H9 (cell line): ENCODE measurements around the gene RAP1GAP2. TPM values are rescaled to one million over a fixed set of nuclear protein-coding genes. Genes with fewer than 3 reads are reported as not detected.

Experiments used
- DNase-seq: peaks from one replicate; pipeline ENCODE4 v3.0.0-alpha.2; 2017
- H2AFZ ChIP-seq: one replicate; pipeline ENCODE4 v1.6.1; 2013; ENCODE audit warnings: mild to moderate bottlenecking, low read length, control low read depth, moderate library complexity
- H2AK5ac ChIP-seq: 2 replicates; pipeline ENCODE4 v1.6.1; 2013; ENCODE audit warnings: low read length, control low read depth, mixed read lengths; ENCODE audit not compliant: insufficient read length
- H2BK120ac ChIP-seq: one replicate; pipeline ENCODE4 v1.6.1; 2013; ENCODE audit warnings: low read depth, mild to moderate bottlenecking, low read length, control low read depth, inconsistent platforms; ENCODE audit not compliant: poor library complexity, severe bottlenecking
- H2BK12ac ChIP-seq: 2 replicates; pipeline ENCODE4 v1.6.1; 2013; ENCODE audit warnings: low read length, control low read depth, mixed read lengths, low read depth; ENCODE audit not compliant: insufficient read length
- H2BK15ac ChIP-seq: 2 replicates; pipeline ENCODE4 v1.6.1; 2013; ENCODE audit warnings: low read depth, low read length, control low read depth
- H2BK20ac ChIP-seq: one replicate; pipeline ENCODE4 v1.6.1; 2013; ENCODE audit warnings: low read depth, mild to moderate bottlenecking, low read length, control low read depth, inconsistent platforms; ENCODE audit not compliant: poor library complexity, severe bottlenecking
- H2BK5ac ChIP-seq: 2 replicates; pipeline ENCODE4 v1.6.1; 2013; ENCODE audit warnings: low read length, control low read depth, mixed read lengths; ENCODE audit not compliant: insufficient read length
- H3K14ac ChIP-seq: 2 replicates; pipeline ENCODE4 v1.6.1; 2013; ENCODE audit warnings: low read length, control low read depth; ENCODE audit not compliant: insufficient read depth
- H3K18ac ChIP-seq: 2 replicates; pipeline ENCODE4 v1.6.1; 2013; ENCODE audit warnings: low read depth, mild to moderate bottlenecking, mixed read lengths, low read length, control low read depth; ENCODE audit not compliant: insufficient read length
- H3K23ac ChIP-seq: 2 replicates; pipeline ENCODE4 v1.6.1; 2013; ENCODE audit warnings: low read length, control low read depth, mixed read lengths, low read depth; ENCODE audit not compliant: insufficient read length
- H3K23me2 ChIP-seq: 2 replicates; pipeline ENCODE4 v1.6.1; 2013; ENCODE audit warnings: low read depth, mild to moderate bottlenecking, mixed read lengths, low read length, control low read depth; ENCODE audit not compliant: insufficient read length, poor library complexity, severe bottlenecking
- H3K27ac ChIP-seq: 2 replicates; pipeline ENCODE4 v1.5.1; 2013; ENCODE audit warnings: low read length, control low read depth, mixed read lengths, low read depth; ENCODE audit not compliant: insufficient read length
- H3K27me3 ChIP-seq: 2 replicates; pipeline ENCODE4 v1.6.1; 2013; ENCODE audit warnings: low read length, control low read depth, inconsistent platforms; ENCODE audit not compliant: insufficient read depth
- H3K4ac ChIP-seq: 2 replicates; pipeline ENCODE4 v1.6.1; 2013; ENCODE audit warnings: low read depth, mild to moderate bottlenecking, control low read depth, inconsistent platforms, low read length, moderate library complexity
- H3K4me1 ChIP-seq: 2 replicates; pipeline ENCODE4 v1.6.1; 2013; ENCODE audit warnings: low read length, control low read depth, inconsistent platforms; ENCODE audit not compliant: insufficient read depth
- H3K4me2 ChIP-seq: 2 replicates; pipeline ENCODE4 v1.6.1; 2013; ENCODE audit warnings: low read length, control low read depth, mixed read lengths; ENCODE audit not compliant: insufficient read length, insufficient read depth
- H3K56ac ChIP-seq: 2 replicates; pipeline ENCODE4 v1.6.1; 2013; ENCODE audit warnings: low read depth, mild to moderate bottlenecking, mixed read lengths, low read length, control low read depth; ENCODE audit not compliant: insufficient read length
- H3K79me1 ChIP-seq: 2 replicates; pipeline ENCODE4 v1.6.1; 2013; ENCODE audit warnings: low read depth, mild to moderate bottlenecking, moderate library complexity, low read length, control low read depth, inconsistent platforms; ENCODE audit not compliant: insufficient read depth, poor library complexity, severe bottlenecking
- H3K79me2 ChIP-seq: 2 replicates; pipeline ENCODE4 v1.6.1; 2013; ENCODE audit warnings: low read length, control low read depth, inconsistent platforms; ENCODE audit not compliant: insufficient read depth
- H3K9ac ChIP-seq: 2 replicates; pipeline ENCODE4 v1.6.1; 2013; ENCODE audit warnings: low read length, control low read depth, mixed read lengths; ENCODE audit not compliant: insufficient read length; ENCODE audit errors: extremely low read depth
- H3K9me3 ChIP-seq: one replicate; pipeline ENCODE4 v1.6.1; 2013; ENCODE audit warnings: low read depth, low read length, inconsistent platforms; ENCODE audit not compliant: control insufficient read depth
- H3T11ph ChIP-seq: one replicate; pipeline ENCODE4 v1.6.1; 2013; ENCODE audit warnings: mild to moderate bottlenecking, low read length, control low read depth, inconsistent platforms
- H4K20me1 ChIP-seq: one replicate; pipeline ENCODE4 v1.6.1; 2013; ENCODE audit not compliant: control insufficient read depth, insufficient read length, insufficient read depth
- H4K5ac ChIP-seq: 2 replicates; pipeline ENCODE4 v1.6.1; 2013; ENCODE audit warnings: low read depth, mild to moderate bottlenecking, mixed read lengths, low read length, control low read depth; ENCODE audit not compliant: insufficient read length
- H4K8ac ChIP-seq: replicated peaks from 2 replicates; pipeline ENCODE4 v1.6.1; 2013; ENCODE audit warnings: low read length, control low read depth, mixed read lengths, low read depth; ENCODE audit not compliant: insufficient read length
- H4K91ac ChIP-seq: 2 replicates; pipeline ENCODE4 v1.6.1; 2013; ENCODE audit warnings: low read depth, mild to moderate bottlenecking, moderate library complexity, mixed read lengths, low read length, control low read depth; ENCODE audit not compliant: insufficient read length
- H3K27ac Mint-ChIP-seq, 3 experiments: 2 replicates in 2 of 3; 3 replicates in 1 of 3; pipeline ENCODE4 v1.8.0; 2020 to 2021; ENCODE audit warnings: mixed read lengths in 3 of 3, mild to moderate bottlenecking in 1 of 3, moderate library complexity in 1 of 3
- H3K27me3 Mint-ChIP-seq: 2 replicates; pipeline ENCODE4 v1.8.0; 2021; ENCODE audit warnings: low read depth, mild to moderate bottlenecking, moderate library complexity, mixed read lengths
- H3K36me3 Mint-ChIP-seq, 3 experiments: 2 replicates in 2 of 3; 3 replicates in 1 of 3; pipeline ENCODE4 v1.8.0; 2020 to 2021; ENCODE audit warnings: low read depth in 3 of 3, mixed read lengths in 3 of 3; ENCODE audit not compliant: insufficient read depth in 1 of 3
- H3K4me1 Mint-ChIP-seq, 2 experiments: 2 replicates each; pipeline ENCODE4 v1.8.0; 2020; ENCODE audit warnings: mixed read lengths in 2 of 2
- H3K4me3 Mint-ChIP-seq, 2 experiments: 2 replicates in 1 of 2; 3 replicates in 1 of 2; pipeline ENCODE4 v1.8.0; 2020 to 2021; ENCODE audit warnings: mild to moderate bottlenecking in 2 of 2, mixed read lengths in 2 of 2, moderate library complexity in 1 of 2
- H3K9me3 Mint-ChIP-seq, 2 experiments: 2 replicates in 1 of 2; 3 replicates in 1 of 2; pipeline ENCODE4 v1.8.0; 2020; ENCODE audit warnings: mild to moderate bottlenecking in 2 of 2, mixed read lengths in 2 of 2, moderate library complexity in 1 of 2
- WGBS: extraction: QIAGEN DNeasy Blood & Tissue Kit; methylation state at CpG from one replicate; pipeline ENCODE4 v1.1.7; 2013; ENCODE audit warnings: missing lambda C conversion rate, low lambda C conversion rate, mixed read lengths; ENCODE audit not compliant: insufficient read length; ENCODE audit errors: extremely low coverage; 5-methylcytosine and 5-hydroxymethylcytosine counted together
- total RNA-seq: library from RNA; stranded (reverse); gene quantifications from 2 replicates; pipeline ENCODE4 v1.2.1, GENCODE V29; 2021
- TF ChIP-seq, protein P1 (sequence below): fragments of 200-600 bp; sonication (generic); conservative IDR thresholded peaks from 3 replicates; pipeline ENCODE4 v1.8.0; 2021; ENCODE audit warnings: antibody characterized with exemption, mild to moderate bottlenecking

Gene RAP1GAP2
- total RNA-seq, 1 experiment from 2014 or later = 33.8 TPM

DNA sequence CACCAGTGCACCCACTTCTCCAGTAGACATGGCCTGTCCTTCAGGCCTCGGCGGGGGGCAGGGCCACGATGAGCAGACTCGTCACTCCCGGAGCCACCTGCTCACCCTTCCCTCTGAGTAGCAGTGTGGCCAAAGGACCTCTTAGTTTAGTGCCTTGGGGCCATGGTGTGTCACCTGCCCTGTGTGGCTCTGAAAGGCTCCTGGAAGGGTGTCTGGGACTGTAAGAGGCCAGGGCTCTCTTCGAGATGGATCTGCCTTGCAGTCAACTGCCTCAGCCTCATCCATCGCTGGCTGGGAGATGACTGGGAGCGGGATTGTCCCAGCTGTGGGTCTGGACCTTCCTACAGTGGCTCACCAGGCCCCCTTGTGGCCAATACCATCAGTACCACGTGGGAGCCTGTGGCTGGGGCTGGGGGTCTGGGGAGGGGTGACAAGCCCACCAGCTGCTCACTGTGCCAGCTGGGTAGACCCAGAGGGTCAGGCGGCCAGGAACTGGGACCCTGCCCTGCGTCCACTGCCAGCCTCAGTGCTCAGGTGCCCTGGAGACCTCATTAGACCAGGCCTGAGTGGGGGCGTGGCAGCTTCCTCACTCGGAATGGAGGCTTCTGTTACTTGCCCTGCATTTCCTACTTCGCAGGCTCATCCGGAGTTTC is 133.8 kb downstream of the RAP1GAP2 start:
- no CpG with 5 or more reads among the region's 15 CpGs for WGBS
- Mint-ChIP-seq H3K27me3 (no peaks in the 10 kb centered on the region), H3K27ac (peak overlapping the region in 1 of 3 experiments; percentile 28; a peak in 1 of 7 replicates), H3K4me1 (peaks cover 31 to 35% of the 10 kb centered on the region in 2 experiments), H3K9me3 (no peaks in the 10 kb centered on the region), H3K4me3 (no peak overlapping the region), H3K36me3 (peaks cover 2 to 33% (median 9%) of the 10 kb centered on the region in 3 experiments; a peak in 6 of 7 replicates)
- TF ChIP-seq, protein P1, sequence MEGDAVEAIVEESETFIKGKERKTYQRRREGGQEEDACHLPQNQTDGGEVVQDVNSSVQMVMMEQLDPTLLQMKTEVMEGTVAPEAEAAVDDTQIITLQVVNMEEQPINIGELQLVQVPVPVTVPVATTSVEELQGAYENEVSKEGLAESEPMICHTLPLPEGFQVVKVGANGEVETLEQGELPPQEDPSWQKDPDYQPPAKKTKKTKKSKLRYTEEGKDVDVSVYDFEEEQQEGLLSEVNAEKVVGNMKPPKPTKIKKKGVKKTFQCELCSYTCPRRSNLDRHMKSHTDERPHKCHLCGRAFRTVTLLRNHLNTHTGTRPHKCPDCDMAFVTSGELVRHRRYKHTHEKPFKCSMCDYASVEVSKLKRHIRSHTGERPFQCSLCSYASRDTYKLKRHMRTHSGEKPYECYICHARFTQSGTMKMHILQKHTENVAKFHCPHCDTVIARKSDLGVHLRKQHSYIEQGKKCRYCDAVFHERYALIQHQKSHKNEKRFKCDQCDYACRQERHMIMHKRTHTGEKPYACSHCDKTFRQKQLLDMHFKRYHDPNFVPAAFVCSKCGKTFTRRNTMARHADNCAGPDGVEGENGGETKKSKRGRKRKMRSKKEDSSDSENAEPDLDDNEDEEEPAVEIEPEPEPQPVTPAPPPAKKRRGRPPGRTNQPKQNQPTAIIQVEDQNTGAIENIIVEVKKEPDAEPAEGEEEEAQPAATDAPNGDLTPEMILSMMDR = peak; percentile 91
- no peak overlapping the region for H2BK120ac ChIP-seq
- no peak overlapping the region for H4K91ac ChIP-seq
- peak; percentile 92 for DNase-seq
- H3K79me1 ChIP-seq = no peaks in the 10 kb centered on the region
- H2BK15ac ChIP-seq = no peak overlapping the region
- H2AFZ ChIP-seq = no peak overlapping the region
- H3K23ac ChIP-seq = no peak overlapping the region
- H3K18ac ChIP-seq = no peak overlapping the region
- no peak overlapping the region for H3K4me2 ChIP-seq
- H3K4ac ChIP-seq = no peak overlapping the region
- H3K4me1 ChIP-seq = peaks cover 8% of the 10 kb centered on the region; the same call in 1 of the 2 replicates
- H3K79me2 ChIP-seq = no peaks in the 10 kb centered on the region; the same call in 1 of the 2 replicates
- no peak overlapping the region for H3K14ac ChIP-seq
- H2BK12ac ChIP-seq = no peak overlapping the region
- H3T11ph ChIP-seq = no peak overlapping the region
- H4K5ac ChIP-seq = no peak overlapping the region
- no peaks in the 10 kb centered on the region for H3K27me3 ChIP-seq
- no peak overlapping the region for H2BK20ac ChIP-seq
- H4K20me1 ChIP-seq = no peaks in the 10 kb centered on the region
- no peak overlapping the region for H2AK5ac ChIP-seq
- H2BK5ac ChIP-seq = no peak overlapping the region
- H3K27ac ChIP-seq = no peak overlapping the region
- H3K23me2 ChIP-seq = no peaks in the 10 kb centered on the region
- no peak overlapping the region for H4K8ac ChIP-seq
- H3K9me3 ChIP-seq = no peaks in the 10 kb centered on the region
- H3K56ac ChIP-seq = no peak overlapping the region
- H3K9ac ChIP-seq = no peak overlapping the region
